ENCODE results near the gene ZNF236.
"Not testable (repeated sequence)": the region's sequence is repeated elsewhere in the genome, so short reads cannot be mapped to it uniquely, and the experiment has no call there.

Gene ZNF236

GRCh38 chr18:76986406-76986805 lies 164.0 kb downstream of the ZNF236 start:
- H3K4me3 ChIP-seq = no peak overlapping the region
- intact Hi-C loops (cut with DNase I; ENCODE audit: low total_unique reads) = loop anchor here (10.0 kb wide), 1 partner anchor 182 kb away; no protein-coding TSS in a partner anchor
- H3K4me1 ChIP-seq = peaks cover 0 to 7% (median 0%) of the 10 kb centered on the region in 4 donors
- no peaks in the 10 kb centered on the region for H3K27me3 ChIP-seq
- TF ChIP-seq CTCF (IDR thresholded peaks at IDR 0.05) = no peak
- DNase-seq = no peak
- no peak overlapping the region for H3K27ac ChIP-seq
- no peaks in the 10 kb centered on the region for H3K36me3 ChIP-seq
- no peaks in the 10 kb centered on the region for H3K9me3 ChIP-seq

GRCh38 chr18:76988031-76988826 lies 165.9 kb downstream of the ZNF236 start:
- Histone ChIP-seq H3K36me3 (no peaks in the 10 kb centered on the region), H3K9me3 (no peaks in the 10 kb centered on the region), H3K27ac (no peak overlapping the region), H3K27me3 (no peaks in the 10 kb centered on the region), H3K4me1 (peaks cover 0 to 3% (median 0%) of the 10 kb centered on the region in 4 donors), H3K4me3 (no peak overlapping the region)
- no peak for TF ChIP-seq CTCF (IDR thresholded peaks at IDR 0.05)
- DNase-seq = peak in 1 of 2 donors; percentile 57
- intact Hi-C loops (cut with DNase I; ENCODE audit: low total_unique reads) = loop anchor here (10.0 kb wide), 1 partner anchor 183 kb away; no protein-coding TSS in a partner anchor

- H3K9me3 ChIP-seq = no peaks in the 10 kb centered on the region
- no peak overlapping the region for H3K27ac ChIP-seq
- TF ChIP-seq CTCF (IDR thresholded peaks at IDR 0.05) = no peak
- no peaks in the 10 kb centered on the region for H3K27me3 ChIP-seq
- no peaks in the 10 kb centered on the region for H3K36me3 ChIP-seq
- intact Hi-C loops (cut with DNase I; ENCODE audit: low total_unique reads) = loop anchor here (10.0 kb wide), 1 partner anchor 184 kb away; no protein-coding TSS in a partner anchor
- no peaks in the 10 kb centered on the region for H3K4me1 ChIP-seq
- DNase-seq = no peak
- H3K4me3 ChIP-seq = no peak overlapping the region
These were observed 166.7 kb downstream of the ZNF236 start for GRCh38 chr18:76988827-76989646.

GRCh38 chr18:76989647-76990190 lies 167.4 kb downstream of the ZNF236 start:
- DNase-seq = no peak
- Histone ChIP-seq H3K9me3 (no peaks in the 10 kb centered on the region), H3K36me3 (no peaks in the 10 kb centered on the region), H3K4me1 (no peaks in the 10 kb centered on the region), H3K27me3 (no peaks in the 10 kb centered on the region), H3K27ac (no peak overlapping the region), H3K4me3 (no peak overlapping the region)
- intact Hi-C loops (cut with DNase I; ENCODE audit: low total_unique reads) = loop anchor here (10.0 kb wide), 1 partner anchor 185 kb away; no protein-coding TSS in a partner anchor
- TF ChIP-seq CTCF (IDR thresholded peaks at IDR 0.05) = no peak

- H3K4me1 ChIP-seq; H3K27ac ChIP-seq; H3K27me3 ChIP-seq; DNase-seq; H3K36me3 ChIP-seq; H3K9me3 ChIP-seq; intact Hi-C loops (cut with DNase I; ENCODE audit: low total_unique reads); H3K4me3 ChIP-seq: not testable (repeated sequence)
These were observed 168.1 kb downstream of the ZNF236 start for GRCh38 chr18:76990343-76991020.
